Mucosa of rectum (tissue), 2 donors: Measurements from ENCODE around the gene INSIG1.

ENCODE experiments used
- H3K27ac ChIP-seq, 2 donors: one replicate each; pipeline ENCODE4 v1.7.0; 2013; ENCODE audit warnings: inconsistent platforms in 2 of 2, low read depth in 2 of 2, low read length in 2 of 2
- H3K27me3 ChIP-seq, 2 donors: one replicate each; pipeline ENCODE4 v1.7.0; 2013; ENCODE audit warnings: low read length in 2 of 2; ENCODE audit not compliant: control insufficient read depth in 2 of 2, insufficient read depth in 2 of 2
- H3K36me3 ChIP-seq, 2 donors: one replicate each; pipeline ENCODE4 v1.7.0; 2013; ENCODE audit warnings: low read length in 2 of 2; ENCODE audit not compliant: control insufficient read depth in 2 of 2, insufficient read depth in 2 of 2
- H3K4me1 ChIP-seq, 2 donors: one replicate each; pipeline ENCODE4 v1.7.0; 2013; ENCODE audit warnings: low read length in 2 of 2, mild to moderate bottlenecking in 1 of 2; ENCODE audit not compliant: control insufficient read depth in 2 of 2, insufficient read depth in 2 of 2
- H3K4me3 ChIP-seq, 2 donors: one replicate each; pipeline ENCODE4 v1.7.0; 2013; ENCODE audit warnings: low read length in 2 of 2
- H3K9ac ChIP-seq, 2 donors: one replicate each; pipeline ENCODE4 v1.7.0; 2013; ENCODE audit warnings: low read length in 2 of 2, low read depth in 1 of 2, mild to moderate bottlenecking in 1 of 2
- H3K9me3 ChIP-seq, 2 donors: one replicate each; pipeline ENCODE4 v1.7.0; 2013; ENCODE audit warnings: low read length in 2 of 2; ENCODE audit not compliant: control insufficient read depth in 2 of 2
- donor health status: healthy.
- donor health status: Normal muscosa, but diverticular disease.

Gene INSIG1

DNA sequence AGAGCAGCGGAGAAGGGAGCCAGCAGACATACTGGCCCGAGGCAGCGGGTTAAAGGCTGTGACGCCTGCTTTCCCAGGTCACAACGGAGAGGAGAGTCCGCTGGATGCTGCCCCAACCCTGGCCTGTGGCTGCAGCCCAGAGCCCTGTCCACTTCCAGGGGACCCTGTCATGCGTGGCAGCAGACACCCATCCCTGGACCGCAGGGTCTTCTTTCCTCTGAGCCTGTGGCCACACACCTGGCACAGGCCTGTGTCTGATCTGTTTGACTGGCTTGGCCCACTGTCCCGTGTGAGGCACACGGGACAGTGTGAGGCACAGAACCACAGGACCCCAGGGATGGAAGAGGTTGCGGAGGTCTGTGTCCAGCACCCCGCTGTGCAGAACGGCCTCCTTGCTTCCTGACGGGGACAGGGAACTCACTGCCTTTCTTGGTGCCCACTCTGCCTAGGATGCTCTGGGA is 42.4 kb downstream of the INSIG1 start:
- Histone ChIP-seq H3K36me3 (no peaks in the 10 kb centered on the region), H3K27ac (no peak overlapping the region), H3K4me1 (no peaks in the 10 kb centered on the region), H3K4me3 (no peak overlapping the region), H3K9me3 (no peaks in the 10 kb centered on the region), H3K27me3 (peaks cover 4 to 8% of the 10 kb centered on the region in 2 donors), H3K9ac (no peak overlapping the region)

DNA sequence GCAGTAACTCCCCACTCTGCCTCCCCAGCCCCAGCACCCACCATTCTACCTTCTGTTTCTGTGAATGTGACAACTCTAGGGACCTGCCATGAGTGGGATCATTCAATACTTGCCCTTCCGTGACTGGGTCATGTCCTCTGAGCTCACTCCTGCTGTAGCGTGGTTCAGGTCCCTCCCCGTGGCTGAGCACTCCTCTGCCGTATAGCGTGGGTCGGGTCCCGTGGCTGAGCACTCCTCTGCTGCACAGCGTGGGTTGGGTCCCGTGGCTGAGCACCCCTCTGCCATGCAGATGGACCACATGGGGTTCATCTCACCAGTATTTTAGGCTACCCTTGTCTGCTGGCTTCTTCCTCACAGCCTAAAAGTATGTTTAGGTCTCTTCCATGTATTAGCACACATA is 43.0 kb downstream of the INSIG1 start:
- Histone ChIP-seq H3K27me3 (peaks cover 6 to 7% of the 10 kb centered on the region in 2 donors), H3K4me1 (no peaks in the 10 kb centered on the region), H3K9me3 (no peaks in the 10 kb centered on the region), H3K36me3 (no peaks in the 10 kb centered on the region), H3K9ac (no peak overlapping the region), H3K27ac (no peak overlapping the region), H3K4me3 (no peak overlapping the region)

DNA sequence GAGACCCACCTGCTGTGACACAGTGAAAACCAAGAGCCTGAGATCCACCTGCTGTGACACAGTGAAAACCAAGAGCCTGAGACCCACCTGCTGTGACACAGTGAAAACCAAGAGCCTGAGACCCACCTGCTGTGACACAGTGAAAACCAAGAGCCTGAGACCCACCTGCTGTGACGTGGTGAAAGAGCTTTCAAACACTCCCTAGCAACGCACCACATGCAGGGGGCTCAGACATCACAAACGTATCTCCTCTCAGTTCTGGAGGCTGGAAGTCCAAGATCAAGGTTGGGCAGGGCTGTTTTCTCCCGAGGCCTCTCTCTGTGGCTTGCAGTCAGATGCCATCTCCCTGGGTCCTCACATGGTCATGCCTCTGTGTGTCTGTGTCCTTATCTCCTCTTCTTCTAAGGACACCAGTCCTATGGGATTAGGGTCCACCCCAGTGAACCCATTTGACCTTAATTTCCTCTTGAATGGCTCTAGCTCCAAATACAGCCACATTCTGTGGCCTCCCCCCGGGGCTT is 43.8 kb downstream of the INSIG1 start:
- Histone ChIP-seq H3K9me3 (no peaks in the 10 kb centered on the region), H3K4me1 (no peaks in the 10 kb centered on the region), H3K4me3 (no peak overlapping the region), H3K27me3 (peaks cover 3 to 4% of the 10 kb centered on the region in 2 donors), H3K27ac (no peak overlapping the region), H3K36me3 (no peaks in the 10 kb centered on the region), H3K9ac (no peak overlapping the region)

DNA sequence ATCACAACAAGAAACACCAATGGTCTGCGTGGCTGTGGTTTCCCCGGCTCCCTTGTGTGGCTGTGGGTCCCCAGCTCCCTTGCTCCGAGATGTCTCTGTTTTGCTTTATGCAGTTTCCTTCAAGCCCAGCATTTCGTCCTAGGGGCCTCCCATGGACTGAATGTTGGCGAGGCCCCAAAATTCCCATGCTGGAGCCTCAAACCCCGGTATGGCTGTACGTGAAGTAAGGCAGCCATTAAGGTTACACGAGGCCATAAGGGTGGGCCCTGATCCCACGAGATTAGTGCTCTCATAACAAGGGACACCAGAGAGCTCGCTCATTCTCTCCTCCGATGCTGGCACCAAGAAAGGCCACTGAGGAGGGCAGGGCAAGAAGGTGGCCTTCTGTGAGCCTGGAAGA is 44.6 kb downstream of the INSIG1 start:
- peaks cover 3% of the 10 kb centered on the region in 2 donors for H3K27me3 ChIP-seq
- no peak overlapping the region for H3K9ac ChIP-seq
- H3K27ac ChIP-seq = no peak overlapping the region
- no peak overlapping the region for H3K4me3 ChIP-seq
- H3K36me3 ChIP-seq = no peaks in the 10 kb centered on the region
- no peaks in the 10 kb centered on the region for H3K4me1 ChIP-seq
- H3K9me3 ChIP-seq = no peaks in the 10 kb centered on the region

DNA sequence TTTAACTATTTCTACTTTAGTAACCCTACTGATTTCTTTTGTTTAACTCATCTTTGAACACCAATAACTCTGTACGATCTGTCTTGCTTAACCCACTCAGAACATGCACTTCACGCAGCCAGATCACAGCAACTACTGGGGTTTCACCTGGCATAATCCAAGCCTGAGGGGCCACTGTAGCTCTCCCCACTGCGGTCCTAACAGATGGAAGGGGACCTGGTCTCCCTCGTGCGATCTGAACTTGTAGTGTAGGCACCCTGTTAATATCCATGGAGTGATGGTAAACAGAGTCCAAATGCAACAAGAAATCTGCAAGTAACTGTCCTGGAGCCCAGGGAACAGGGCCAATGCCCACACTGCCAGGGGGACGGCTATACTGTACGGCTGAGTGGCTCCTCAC is 45.5 kb downstream of the INSIG1 start:
- H3K27me3 ChIP-seq = peaks cover 3% of the 10 kb centered on the region in 2 donors
- no peak overlapping the region for H3K4me3 ChIP-seq
- no peak overlapping the region for H3K9ac ChIP-seq
- H3K36me3 ChIP-seq = no peaks in the 10 kb centered on the region
- H3K27ac ChIP-seq = no peak overlapping the region
- no peaks in the 10 kb centered on the region for H3K4me1 ChIP-seq
- no peaks in the 10 kb centered on the region for H3K9me3 ChIP-seq

DNA sequence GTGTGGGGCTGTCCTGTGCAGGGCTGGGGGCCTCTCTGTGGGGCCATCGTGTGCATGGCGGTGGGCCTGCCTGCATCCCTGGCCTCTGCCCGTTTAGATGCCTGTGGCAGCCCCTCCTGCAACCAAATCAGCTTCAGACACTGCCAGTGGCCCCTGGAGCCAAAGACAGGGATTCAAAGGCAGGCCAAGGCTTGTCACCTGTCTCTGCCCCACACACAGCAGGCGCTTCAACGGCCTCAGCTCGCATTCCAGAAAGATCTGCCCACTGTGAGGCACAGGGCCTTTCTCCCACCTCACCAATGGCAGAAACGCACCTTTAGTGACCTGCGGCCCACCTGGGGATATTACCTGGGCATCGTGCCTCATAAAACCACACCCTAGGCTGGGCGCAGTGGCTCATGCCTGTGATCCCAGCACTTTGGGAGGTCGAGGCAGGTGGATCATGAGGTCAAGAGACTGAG is 46.0 kb downstream of the INSIG1 start:
- H3K9ac ChIP-seq = no peak overlapping the region
- no peaks in the 10 kb centered on the region for H3K36me3 ChIP-seq
- H3K27me3 ChIP-seq = peaks cover 3% of the 10 kb centered on the region in 2 donors
- no peaks in the 10 kb centered on the region for H3K4me1 ChIP-seq
- H3K4me3 ChIP-seq = no peak overlapping the region
- H3K27ac ChIP-seq = no peak overlapping the region
- no peaks in the 10 kb centered on the region for H3K9me3 ChIP-seq

DNA sequence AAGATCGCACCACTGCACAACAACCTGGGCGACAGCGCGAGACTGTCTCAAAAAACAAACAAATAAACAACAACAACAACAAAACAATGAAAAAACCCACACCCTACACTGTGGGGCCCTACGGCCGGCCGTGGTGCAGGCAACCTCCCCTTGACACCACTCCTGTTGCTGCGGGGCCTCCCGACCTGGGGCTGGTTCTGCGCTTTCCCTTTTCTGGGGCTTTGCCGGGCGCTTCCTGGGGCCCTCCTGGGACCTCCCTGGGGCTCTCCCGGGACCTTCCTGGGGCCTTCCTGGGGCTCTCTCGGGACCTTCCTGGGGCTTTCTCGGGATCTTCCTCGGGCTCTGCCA is 46.6 kb downstream of the INSIG1 start:
- Histone ChIP-seq H3K36me3 (no peaks in the 10 kb centered on the region), H3K9ac (no peak overlapping the region), H3K4me1 (no peaks in the 10 kb centered on the region), H3K27me3 (peaks cover 3% of the 10 kb centered on the region in 2 donors), H3K4me3 (no peak overlapping the region), H3K27ac (no peak overlapping the region), H3K9me3 (no peaks in the 10 kb centered on the region)

DNA sequence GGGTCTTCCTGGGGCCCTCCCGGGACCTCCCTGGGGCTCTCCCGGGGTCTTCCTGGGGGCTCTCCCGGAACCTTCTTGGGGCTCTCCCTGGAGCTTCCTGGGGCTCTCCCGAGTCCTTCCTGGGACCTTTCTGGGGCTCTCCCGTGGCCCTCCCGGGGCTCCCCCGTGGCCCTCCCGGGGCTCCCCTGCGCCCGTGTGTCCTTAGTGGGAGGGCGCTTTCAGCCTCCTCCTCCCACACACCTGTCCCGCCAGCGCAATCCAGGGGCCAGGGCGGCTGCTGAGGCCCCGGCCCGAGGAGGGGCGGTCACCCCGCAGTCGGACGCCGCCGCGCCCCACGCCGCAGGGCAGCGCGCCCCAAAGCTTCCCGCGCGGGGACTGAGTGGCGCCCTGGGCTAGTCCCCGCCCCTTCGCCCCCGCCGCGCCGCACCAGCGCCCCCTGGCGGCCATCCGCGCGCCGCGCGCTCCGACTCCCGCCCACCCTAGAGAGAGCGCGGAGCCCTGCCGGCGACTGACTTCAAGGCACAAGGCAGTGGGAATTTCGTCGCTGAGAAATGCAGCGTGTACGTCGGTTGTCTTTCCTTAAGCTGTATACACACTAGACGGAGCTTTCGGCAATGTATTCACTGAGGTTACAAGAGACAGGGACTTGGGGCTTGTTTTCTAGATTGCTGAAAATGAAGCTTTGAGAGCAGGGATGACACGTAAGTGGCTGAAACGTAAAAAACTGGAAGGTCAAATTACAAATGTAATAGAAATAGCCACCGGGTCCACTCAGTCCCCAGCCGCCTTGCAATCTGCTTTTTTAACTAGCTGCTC is 47.1 kb downstream of the INSIG1 start:
- Histone ChIP-seq H3K9me3 (no peaks in the 10 kb centered on the region), H3K36me3 (no peaks in the 10 kb centered on the region), H3K9ac (peak overlapping the region in 1 of 2 donors; percentile 48), H3K4me1 (no peaks in the 10 kb centered on the region), H3K4me3 (peak overlapping the region; percentile 16 to 48), H3K27ac (no peak overlapping the region), H3K27me3 (peaks cover 6% of the 10 kb centered on the region in 2 donors)

DNA sequence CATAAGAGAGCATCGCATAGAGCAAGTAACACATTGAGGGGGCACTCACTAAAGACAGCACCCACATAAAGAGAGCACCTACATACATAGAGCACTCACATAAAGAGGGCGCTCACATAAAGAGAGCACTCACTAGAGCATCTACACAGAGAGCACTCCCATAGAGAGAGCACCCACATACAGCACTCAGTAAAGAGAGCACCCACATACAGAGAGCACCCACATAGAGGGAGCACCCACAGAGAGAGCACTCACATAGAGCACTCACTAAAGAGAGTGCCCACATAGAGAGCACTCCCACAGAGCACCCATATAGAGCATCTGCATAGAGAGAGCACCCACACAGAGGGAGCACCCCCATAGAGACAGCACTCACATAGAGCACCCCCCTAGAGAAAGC is 47.8 kb downstream of the INSIG1 start:
- no peak overlapping the region for H3K9ac ChIP-seq
- H3K36me3 ChIP-seq = no peaks in the 10 kb centered on the region
- H3K4me3 ChIP-seq = no peak overlapping the region
- no peak overlapping the region for H3K27ac ChIP-seq
- H3K9me3 ChIP-seq = no peaks in the 10 kb centered on the region
- H3K27me3 ChIP-seq = peaks cover 6% of the 10 kb centered on the region in 2 donors
- no peaks in the 10 kb centered on the region for H3K4me1 ChIP-seq

DNA sequence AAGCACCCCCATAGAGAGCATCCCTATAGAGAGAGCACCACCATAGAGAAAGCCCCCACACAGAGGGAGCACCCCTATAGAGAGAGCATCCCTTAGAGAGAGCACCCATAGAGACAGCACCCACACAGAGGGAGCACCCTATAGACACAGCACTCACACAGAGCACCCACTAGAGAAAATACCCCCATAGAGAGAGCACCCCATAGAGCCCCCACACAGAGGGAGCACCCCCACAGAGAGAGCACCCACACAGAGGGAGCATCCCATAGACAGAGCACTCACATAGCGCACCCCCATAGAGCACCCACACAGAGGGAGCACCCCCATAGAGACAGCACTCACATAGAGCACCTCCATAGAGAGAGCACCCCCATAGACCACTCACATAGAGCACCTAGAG is 48.6 kb downstream of the INSIG1 start:
- no peak overlapping the region for H3K27ac ChIP-seq
- no peak overlapping the region for H3K4me3 ChIP-seq
- H3K27me3 ChIP-seq = peaks cover 6% of the 10 kb centered on the region in 2 donors
- no peak overlapping the region for H3K9ac ChIP-seq
- H3K9me3 ChIP-seq = no peaks in the 10 kb centered on the region
- no peaks in the 10 kb centered on the region for H3K4me1 ChIP-seq
- H3K36me3 ChIP-seq = no peaks in the 10 kb centered on the region
